Measurements from ENCODE around the gene NELL2.

NELL2 gene

GRCh38 chr12:44875954-44876543, at the start of gene NELL2:
Gene NELL2 (minus strand): TSS chr12:44876315. CDS start chr12:44875869, 446 bp downstream.
- no peak for TF ChIP-seq CSDC2 (CRISPR knock-in tag; IDR thresholded peaks at IDR 0.05)
- TF ChIP-seq PATZ1 (CRISPR knock-in tag; IDR thresholded peaks at IDR 0.05; ENCODE audit: borderline replicate concordance): peak; percentile 39; the same call in 1 of the 2 replicates
- peak; percentile 81 for ATAC-seq

GRCh38 chr12:44921736-44922135, 45.6 kb upstream of the NELL2 start:
- ATAC-seq: no peak

More at GRCh38 chr12:44921736-44922135, 45.6 kb upstream of the NELL2 start:
- TF ChIP-seq ZNF8 (CRISPR knock-in tag; IDR thresholded peaks at IDR 0.05): no peak
- TF ChIP-seq ZNF70 (CRISPR knock-in tag; IDR thresholded peaks at IDR 0.05): no peak
- no peak for TF ChIP-seq POU6F1 (CRISPR knock-in tag; IDR thresholded peaks at IDR 0.05; ENCODE audit: borderline replicate concordance, low read depth)
- no peak for TF ChIP-seq CSRNP3 (CRISPR knock-in tag; IDR thresholded peaks at IDR 0.05)
- TF ChIP-seq ISL1 (CRISPR knock-in tag; IDR thresholded peaks at IDR 0.05): no peak
- no peak for TF ChIP-seq TSHZ2 (CRISPR knock-in tag; IDR thresholded peaks at IDR 0.05)
- no peak for TF ChIP-seq CREB5 (CRISPR knock-in tag; IDR thresholded peaks at IDR 0.05; ENCODE audit: low read depth)
- no peak for TF ChIP-seq PATZ1 (CRISPR knock-in tag; IDR thresholded peaks at IDR 0.05; ENCODE audit: borderline replicate concordance)
- no peak for TF ChIP-seq ARNTL (CRISPR knock-in tag; IDR thresholded peaks at IDR 0.05; ENCODE audit: borderline replicate concordance, low read depth)

Measured in SK-N-SH treated with all-trans-retinoic acid at 6 μM for 48 hours (cell line).